ENCODE results near the gene HYLS1. TPM values are rescaled to one million over a fixed set of nuclear protein-coding genes. Genes with fewer than 3 reads are reported as not detected.

The HYLS1 gene
- polyA plus RNA-seq, 10 donors: 4.9 to 7.9 (median 6.4) TPM

DNA sequence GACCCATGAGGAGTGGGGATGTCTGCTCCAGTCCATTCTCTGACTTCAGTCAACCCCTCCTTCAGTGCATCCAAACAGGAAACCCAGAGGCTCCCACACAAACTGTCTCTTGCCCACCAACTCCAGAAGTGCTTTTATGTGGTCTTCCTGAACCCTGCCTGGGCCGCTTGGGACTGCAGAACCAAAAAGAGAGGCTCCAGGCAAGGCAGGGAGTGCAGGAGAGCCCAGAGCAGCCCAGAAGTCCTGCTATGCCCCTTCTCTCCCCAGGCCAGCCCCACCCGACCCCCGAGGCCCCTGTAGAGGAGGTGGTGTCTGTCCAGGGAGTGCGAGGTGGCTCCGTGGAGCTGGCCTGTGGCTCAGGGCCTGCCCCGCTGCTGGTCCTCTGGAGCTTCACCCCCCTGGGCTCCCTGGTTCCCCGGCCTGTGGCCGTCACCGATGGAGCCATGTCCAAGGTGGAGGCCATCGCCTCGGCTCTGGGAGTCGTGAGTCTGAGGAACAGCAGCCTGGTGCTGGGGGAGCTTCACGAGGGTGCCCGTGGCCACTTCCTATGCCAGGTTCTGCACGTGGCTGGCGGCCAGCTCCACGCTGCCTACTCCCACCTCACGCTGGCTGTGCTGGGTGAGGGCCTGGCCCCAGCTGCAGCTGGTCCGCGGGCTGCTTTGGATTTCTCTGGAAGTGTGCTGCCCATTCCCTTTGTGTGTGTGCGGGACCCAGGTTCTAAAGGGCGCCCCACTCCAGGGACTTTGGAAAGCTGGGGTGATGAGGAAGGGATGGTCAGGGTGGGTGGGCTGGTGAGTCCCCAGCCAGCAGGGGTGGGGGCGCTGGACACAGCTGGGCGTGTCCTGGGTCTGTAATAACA lies 60.2 kb downstream of the HYLS1 start:
- no peak for DNase-seq

DNA sequence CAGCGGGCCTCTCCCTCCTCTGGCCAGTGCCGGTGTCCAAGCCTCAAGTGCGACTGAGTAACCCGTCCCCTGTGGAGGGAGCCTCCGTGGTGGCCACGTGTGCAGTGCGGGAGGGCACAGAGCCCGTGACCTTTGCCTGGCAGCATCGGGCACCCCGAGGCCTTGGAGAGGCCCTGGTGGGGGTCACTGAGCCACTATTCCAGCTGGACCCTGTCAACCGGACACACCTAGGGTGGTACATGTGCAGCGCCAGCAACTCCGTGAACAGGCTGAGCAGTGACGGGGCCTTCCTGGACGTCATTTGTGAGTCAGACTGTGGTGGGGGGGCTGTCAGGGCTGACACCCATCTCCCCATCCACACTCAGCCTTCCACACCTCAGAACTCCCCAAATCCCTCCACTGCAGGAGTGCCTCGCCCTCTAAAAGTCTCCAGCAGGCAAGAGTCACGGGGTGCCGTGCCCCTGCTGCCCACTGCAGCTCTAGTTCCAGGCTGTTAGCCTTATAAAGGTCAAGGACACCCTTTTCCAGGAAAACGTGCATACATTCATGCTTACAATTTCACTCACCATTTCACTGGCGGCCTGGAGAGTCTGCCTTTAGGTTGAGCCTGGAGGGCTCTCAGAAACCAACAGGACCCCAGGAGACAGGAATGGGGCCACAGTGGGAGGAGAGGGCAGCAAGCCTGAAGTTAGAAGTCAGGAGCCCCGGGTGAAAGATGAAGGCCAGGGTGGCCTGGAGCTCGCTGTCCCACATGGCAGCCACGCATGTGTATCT lies 61.0 kb downstream of the HYLS1 start:
- no peak for DNase-seq

DNA sequence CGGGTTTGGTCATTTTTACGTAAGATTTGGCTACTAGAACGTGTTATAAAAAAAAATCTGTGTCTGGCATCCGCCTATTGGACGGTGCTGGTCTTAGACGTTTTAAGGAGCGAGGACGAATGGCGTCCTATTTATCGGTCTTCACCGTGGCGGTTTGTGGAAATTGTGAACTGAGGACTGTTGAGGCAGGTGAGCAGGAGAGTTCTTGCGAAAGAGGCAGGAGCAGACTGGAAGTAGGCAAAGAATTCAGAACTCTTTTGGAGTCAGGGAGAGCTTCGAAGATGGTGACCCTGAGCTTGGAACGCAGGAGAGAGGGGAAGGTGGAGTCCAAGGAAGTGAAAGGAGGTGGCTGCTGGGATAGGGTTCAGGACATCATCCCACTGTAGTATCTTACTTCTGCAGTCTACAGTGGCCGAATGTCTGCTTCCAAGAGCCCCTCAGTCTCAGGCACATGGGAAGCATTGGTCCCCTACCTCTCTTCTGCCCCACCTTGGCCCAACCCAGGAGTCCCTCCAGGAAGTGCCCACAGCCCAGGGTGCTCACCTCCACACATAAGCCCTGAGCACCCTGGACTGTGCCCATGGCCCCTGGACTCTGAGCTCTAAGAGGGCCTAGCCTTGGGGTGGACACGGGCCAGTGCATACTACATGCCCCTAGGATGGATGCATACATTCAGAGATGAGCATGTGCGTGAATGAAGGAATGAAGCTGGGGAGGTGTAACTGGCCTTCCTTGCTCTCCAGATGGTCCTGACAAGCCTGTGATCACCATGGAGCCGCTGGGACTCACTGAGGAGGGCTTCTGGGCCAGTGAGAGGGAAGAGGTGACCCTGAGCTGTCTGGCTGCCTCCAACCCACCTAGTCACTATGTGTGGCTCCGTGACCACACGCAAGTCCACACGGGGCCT lies 62.1 kb downstream of the HYLS1 start:
- DNase-seq: no peak

- no peak for DNase-seq
Observed at GRCh38 chr11:125950178-125950490, 62.7 kb downstream of the HYLS1 start.

Other genes starting within 250 kb of the HYLS1 start
- under 1 TPM; 0.18 to 0.55 (median 0.36) TPM for gene ACRV1, start 206.8 kb upstream of the HYLS1 start, polyA plus RNA-seq (ENCODE audit: insufficient read length in 10 of 10)
- not detected for gene PATE1, start 141.4 kb upstream of the HYLS1 start, polyA plus RNA-seq (ENCODE audit: insufficient read length in 10 of 10)
- gene PATE2, start 108.8 kb upstream of the HYLS1 start, polyA plus RNA-seq (ENCODE audit: insufficient read length in 10 of 10): under 1 TPM in 1 of 10 donors, not detected in 9; 0.14 TPM
- not detected for gene PATE3, start 99.5 kb upstream of the HYLS1 start, polyA plus RNA-seq (ENCODE audit: insufficient read length in 10 of 10)
- under 1 TPM in 2 of 10 donors, not detected in 8; 0.13 to 0.22 TPM for gene PATE4, start 54.4 kb upstream of the HYLS1 start, polyA plus RNA-seq (ENCODE audit: insufficient read length in 10 of 10)
- gene PUS3, start 15.5 kb downstream of the HYLS1 start, polyA plus RNA-seq (ENCODE audit: insufficient read length in 10 of 10): 10 to 100 TPM in 9 of 10 donors, 1 to 10 TPM in 1; 9.5 to 14.4 (median 11.7) TPM
- 1 to 10 TPM in 1 of 10 donors, under 1 TPM in 9; 0.17 to 1.5 (median 0.52) TPM for gene DDX25, start 16.8 kb downstream of the HYLS1 start, polyA plus RNA-seq (ENCODE audit: insufficient read length in 10 of 10)
- under 1 TPM in 3 of 10 donors, not detected in 7; 0.07 to 0.53 (median 0.17) TPM for gene VSIG10L2, start 58.4 kb downstream of the HYLS1 start, polyA plus RNA-seq (ENCODE audit: insufficient read length in 10 of 10)
- gene CDON, start 175.2 kb downstream of the HYLS1 start, polyA plus RNA-seq (ENCODE audit: insufficient read length in 10 of 10): 10 to 100 TPM; 25.7 to 60.2 (median 30.5) TPM

All from muscle of back (tissue), 11 donors.